T-helper 1 cell (primary cell): Measurements from ENCODE around the gene B9D2.
"Not testable (repeated sequence)": the region's sequence is repeated elsewhere in the genome, so short reads cannot be mapped to it uniquely, and the experiment has no call there.

ENCODE experiments used
- DNase-seq, 5 donors: peaks; one replicate each; pipeline ENCODE4 v3.0.0-alpha.2; 2012 to 2020
- total RNA-seq, 4 donors: gene quantifications; one replicate each; lab custom pipeline; 2026; lab: John Stamatoyannopoulos, UW

B9D2 gene
- total RNA-seq: 24.3 to 29.8 (median 25.3) reads per million in 4 donors

- peak; percentile 96 to 99 (median 98) for DNase-seq
Observed at GRCh38 chr19:41363753-41364523, at the start of gene B9D2. TSS of gene B9D2 (minus strand) at chr19:41364149. CDS start at chr19:41363519, 630 bp downstream.

DNA sequence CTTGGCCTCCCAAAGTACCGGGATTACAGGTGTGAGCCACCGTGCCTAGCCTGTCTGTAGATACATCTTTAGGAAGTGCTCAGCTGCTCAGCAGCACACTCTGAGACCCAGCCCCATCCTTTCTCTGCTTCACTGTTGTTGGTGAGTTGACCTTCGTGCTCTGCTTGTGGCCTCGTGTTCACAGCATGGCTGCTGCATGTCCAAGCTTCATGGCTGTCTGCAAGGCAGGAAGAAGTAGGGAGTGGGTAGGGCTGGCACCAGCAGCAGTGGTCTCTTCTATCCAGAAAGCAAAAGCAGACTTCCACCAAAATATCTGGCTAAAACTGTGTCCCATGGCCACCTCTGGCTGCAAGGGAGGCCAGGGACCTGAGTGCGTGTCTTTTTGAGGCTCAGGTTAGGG lies 49.0 kb upstream of the B9D2 start:
- no peak for DNase-seq

- DNase-seq: no peak
Observed at GRCh38 chr19:41411968-41412265, 48.0 kb upstream of the B9D2 start.

GRCh38 chr19:41411100-41411967 lies 47.4 kb upstream of the B9D2 start:
- DNase-seq: no peak

GRCh38 chr19:41410336-41411054 lies 46.5 kb upstream of the B9D2 start:
- no peak for DNase-seq

- no peak for DNase-seq
Observed at GRCh38 chr19:41409288-41409687, 45.3 kb upstream of the B9D2 start.

GRCh38 chr19:41408846-41409245 lies 44.9 kb upstream of the B9D2 start:
- not testable (repeated sequence) for DNase-seq

DNA sequence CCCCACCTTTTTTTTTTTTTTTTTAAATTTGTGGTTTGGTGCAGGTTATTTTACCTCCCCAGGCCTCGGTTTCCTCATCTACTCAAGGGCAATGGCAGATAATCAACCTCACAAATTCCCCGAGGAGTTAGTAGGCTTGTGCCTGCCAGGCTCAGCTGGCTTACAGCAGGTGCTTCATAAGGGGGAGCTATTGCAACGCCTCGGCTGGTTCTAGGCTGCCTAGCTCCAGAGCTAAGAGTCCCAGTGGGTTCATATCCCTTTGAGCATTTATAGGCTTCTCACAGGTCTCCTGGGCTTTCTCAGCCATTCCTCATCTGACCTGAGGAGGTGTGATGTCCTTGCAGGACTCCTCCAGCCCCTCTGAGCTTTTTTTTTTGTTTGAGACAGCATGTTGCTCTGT lies 44.3 kb upstream of the B9D2 start:
- DNase-seq: no peak

- DNase-seq: no peak
Observed at GRCh38 chr19:41407271-41407670, 43.3 kb upstream of the B9D2 start.

DNA sequence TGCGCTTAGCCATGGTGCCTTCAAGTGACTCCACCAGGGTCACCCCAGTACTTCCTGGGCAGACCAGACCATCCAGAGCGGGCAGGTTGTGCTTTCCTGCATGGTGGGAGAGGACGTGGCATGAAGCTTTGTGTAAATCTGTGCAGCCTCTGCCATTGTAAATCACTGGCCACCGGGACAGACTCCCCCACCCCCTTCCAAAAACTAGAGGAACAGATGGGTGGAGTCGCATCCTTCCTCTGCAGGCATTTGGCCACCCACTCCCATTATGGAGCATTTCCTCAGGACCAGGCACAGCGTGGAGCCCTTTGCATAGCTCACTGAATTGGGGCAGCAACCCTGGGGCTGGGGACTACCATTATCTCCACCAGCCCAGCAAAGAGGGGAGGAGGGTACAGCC lies 41.8 kb upstream of the B9D2 start:
- DNase-seq: no peak

GRCh38 chr19:41403181-41403970 lies 39.4 kb upstream of the B9D2 start:
- DNase-seq: no peak

DNA sequence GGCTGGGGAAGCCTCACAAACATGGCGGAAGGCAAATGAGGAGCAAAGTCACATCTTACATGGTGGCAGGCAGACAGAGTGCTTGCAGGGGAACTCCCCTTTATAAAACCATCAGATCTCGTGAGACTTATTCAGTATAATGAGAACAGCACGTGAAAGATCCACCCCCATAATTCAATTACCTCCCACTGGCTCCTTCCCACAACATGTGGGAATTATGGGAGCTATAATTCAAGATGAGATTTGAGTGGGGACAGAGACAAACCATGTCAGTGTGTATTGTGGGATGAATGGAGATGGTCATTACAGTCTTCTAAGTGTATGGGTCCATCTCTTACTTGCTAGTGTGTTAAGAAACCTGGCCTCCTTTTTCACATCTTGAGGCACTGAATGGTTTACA lies 38.1 kb upstream of the B9D2 start:
- DNase-seq: no peak

DNA sequence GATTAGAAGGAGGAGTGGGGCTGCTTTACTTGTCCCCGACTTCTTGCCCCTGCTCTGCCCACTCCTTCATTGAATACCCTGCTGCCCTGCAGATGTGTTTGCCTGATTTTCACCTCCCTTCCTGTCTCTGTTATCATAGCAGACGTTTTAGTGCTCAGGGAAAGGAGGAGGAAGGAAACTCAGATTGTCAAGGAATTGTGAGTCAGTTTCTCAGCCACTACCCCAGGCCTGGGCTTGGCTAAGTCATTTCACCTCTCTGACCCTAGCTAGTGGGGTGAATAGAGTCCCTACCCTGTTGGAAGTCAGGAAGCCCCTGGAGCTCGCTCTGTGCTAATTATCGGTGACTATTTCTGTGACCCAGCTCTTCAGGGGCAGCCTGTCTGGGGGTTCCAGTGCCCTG lies 37.5 kb upstream of the B9D2 start:
- no peak for DNase-seq

DNA sequence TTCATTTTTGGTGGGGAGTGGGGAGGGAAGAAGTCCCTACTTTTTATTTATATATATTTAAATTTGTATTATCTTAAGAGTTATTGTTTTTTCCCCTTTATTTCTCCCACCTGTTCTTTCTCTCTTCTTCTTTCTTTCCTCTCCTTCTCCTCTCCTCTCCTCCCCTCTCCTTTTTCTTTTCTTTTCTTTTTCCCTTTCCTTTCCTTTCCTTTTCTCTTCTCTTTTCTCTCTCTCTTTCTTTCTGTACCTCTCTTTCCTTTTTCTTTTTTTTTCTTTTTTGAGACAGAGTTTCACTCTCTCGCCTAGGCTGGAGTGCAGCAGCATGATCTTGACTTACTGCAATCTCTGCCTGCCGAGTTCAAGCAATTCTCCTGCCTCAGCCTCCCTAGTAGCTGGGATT lies 35.6 kb upstream of the B9D2 start:
- DNase-seq: no peak

DNA sequence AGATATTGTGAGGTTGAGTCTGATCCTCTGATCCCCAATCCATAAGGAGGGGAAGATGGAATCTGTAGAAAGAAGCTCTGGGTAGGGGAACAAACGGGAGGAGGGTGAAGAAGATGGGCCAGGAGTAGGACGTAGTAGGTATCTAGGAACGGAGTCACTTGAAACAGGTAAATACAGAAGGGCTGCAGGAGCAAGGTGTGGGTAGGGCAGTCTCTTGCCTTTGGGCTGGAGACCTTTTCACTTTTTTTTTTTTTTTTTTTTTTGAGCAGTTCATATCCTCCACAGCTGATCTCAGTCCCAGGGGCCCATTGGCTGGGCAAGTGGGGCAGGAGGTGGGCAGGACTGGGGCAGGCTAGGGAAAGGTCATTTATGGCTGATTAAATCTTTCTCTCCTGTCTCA lies 35.1 kb upstream of the B9D2 start:
- no peak for DNase-seq

DNA sequence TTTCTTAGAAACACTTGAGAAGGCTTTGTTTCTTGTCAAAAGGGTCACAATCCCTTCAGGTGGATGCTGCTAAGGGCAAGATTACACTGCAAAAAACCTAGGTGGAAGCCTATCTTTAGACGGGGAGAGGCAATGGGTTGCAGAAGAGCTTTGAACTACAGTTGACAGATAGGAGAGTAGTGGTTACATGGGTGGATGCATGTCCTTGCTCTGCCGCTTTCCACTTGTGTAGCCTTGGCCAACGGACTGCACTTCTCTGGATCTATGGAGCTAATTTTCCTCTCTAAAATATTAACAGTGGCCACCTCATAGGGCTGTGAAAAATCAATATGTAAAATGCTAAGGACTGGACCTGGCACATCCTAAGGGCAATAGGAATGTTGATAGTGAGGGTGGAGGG lies 34.6 kb upstream of the B9D2 start:
- no peak for DNase-seq

DNA sequence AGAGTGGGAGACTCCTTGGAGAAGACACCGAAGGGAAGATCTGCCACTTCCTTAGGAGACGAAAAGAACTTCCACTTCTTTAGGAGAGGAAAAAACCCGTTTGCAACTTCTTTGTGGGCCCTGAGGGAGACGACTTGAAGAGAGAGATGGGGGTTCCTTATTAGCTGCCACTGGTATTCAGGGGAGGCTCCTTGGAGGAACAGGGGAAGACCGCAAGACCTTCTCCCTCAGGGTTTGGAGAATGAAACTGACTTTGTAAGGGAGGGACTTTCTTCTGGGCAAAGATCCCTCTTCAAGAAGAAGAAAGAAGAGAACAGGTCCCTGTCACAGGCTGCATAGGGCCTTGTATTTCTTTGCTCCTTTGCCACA lies 34.1 kb upstream of the B9D2 start:
- no peak for DNase-seq

- DNase-seq: peak; percentile 99 to 100 (median 99)
Observed at GRCh38 chr19:41397086-41398049, 33.4 kb upstream of the B9D2 start, which contains the start of the genes BCKDHA and EXOSC5. TSS of gene BCKDHA (plus strand) at chr19:41397818. CDS start at chr19:41397828, 10 bp downstream. TSS of gene EXOSC5 (minus strand) at chr19:41397359. CDS start at chr19:41397328, 31 bp downstream.

- no peak for DNase-seq
Observed at GRCh38 chr19:41395355-41395754, 31.4 kb upstream of the B9D2 start.

GRCh38 chr19:41392775-41393174 lies 28.8 kb upstream of the B9D2 start:
- no peak for DNase-seq

GRCh38 chr19:41391618-41392017 lies 27.7 kb upstream of the B9D2 start:
- no peak for DNase-seq
